ENCODE data around the gene FLT3.

DNA sequence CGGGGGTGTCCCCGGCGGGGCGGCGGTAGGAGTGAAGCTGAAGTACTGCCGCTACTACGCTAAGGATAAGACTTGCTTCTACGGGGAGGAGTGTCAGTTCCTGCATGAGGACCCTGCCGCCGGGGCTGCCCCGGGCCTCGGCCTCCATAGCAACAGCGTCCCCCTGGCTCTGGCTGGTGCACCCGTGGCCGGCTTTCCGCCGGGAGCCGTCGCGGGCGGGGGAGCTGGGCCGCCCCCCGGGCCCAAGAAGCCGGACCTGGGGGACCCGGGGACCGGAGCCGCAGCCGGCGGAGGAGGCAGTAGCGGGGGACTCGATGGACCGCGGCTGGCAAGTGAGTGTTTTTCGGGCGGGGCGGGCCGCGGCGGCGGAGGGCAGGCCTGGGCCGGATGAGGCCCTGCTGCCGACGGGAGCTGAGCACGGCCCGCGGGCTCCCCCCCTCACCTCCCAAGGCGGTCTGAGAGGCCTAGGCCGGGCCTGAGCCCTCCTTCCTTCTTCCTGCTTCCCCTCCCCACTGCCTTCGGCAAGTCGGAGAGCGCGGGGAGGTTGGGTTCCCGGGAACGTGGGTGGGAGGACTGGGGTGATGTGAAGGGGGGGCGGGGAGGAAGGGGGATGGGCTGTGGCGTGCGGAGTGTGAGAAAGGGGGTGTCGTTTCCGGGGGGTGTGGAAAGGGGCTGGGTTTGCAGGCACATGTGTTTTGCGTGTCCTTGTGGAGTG lies 38.5 kb upstream of the FLT3 start:
- TF ChIP-seq EZH2 (IDR thresholded peaks at IDR 0.05) (no peak), POLR2AphosphoS5 (IDR thresholded peaks at IDR 0.05; ENCODE audit: borderline replicate concordance, low read depth, low read length) (peak; percentile 71), FOXP2 (optimal IDR thresholded peaks at IDR 0.05; ENCODE audit: control extremely low read depth, extremely low read length, insufficient read depth) (peak; percentile 57)

Measured in SK-N-MC (cell line).